Calu3 (cell line): ENCODE results near the gene DPH1. TPM values are rescaled to one million over a fixed set of nuclear protein-coding genes. Genes with fewer than 3 reads are reported as not detected.

Experiments used
- BruUV-seq: library from RNA; stranded (reverse); fragments of 400-500 nt; replicated peaks from 2 replicates; lab custom pipeline; 2021; lab: Mats Ljungman, UMichigan
- CTCF ChIA-PET: fragments of 300-600 bp; sonication (Branson Sonifier 250); formaldehyde crosslinking; loops from one replicate; lab custom pipeline; 2022; ENCODE audit warnings: antibody characterized with exemption; lab: Charles Lee
- DNase-seq: peaks from one replicate; pipeline ENCODE4 v3.0.0; 2022
- H3K27ac Mint-ChIP-seq: one replicate; pipeline ENCODE4 v1.8.0; 2022; ENCODE audit warnings: mixed read lengths; ENCODE audit not compliant: unreplicated experiment
- H3K27me3 Mint-ChIP-seq: one replicate; pipeline ENCODE4 v1.8.0; 2022; ENCODE audit warnings: mixed read lengths; ENCODE audit not compliant: unreplicated experiment
- H3K36me3 Mint-ChIP-seq: one replicate; pipeline ENCODE4 v1.8.0; 2022; ENCODE audit warnings: mild to moderate bottlenecking, moderate library complexity, mixed read lengths; ENCODE audit not compliant: insufficient read depth, unreplicated experiment
- H3K4me1 Mint-ChIP-seq: one replicate; pipeline ENCODE4 v1.8.0; 2022; ENCODE audit warnings: mild to moderate bottlenecking, low read depth, mixed read lengths; ENCODE audit not compliant: unreplicated experiment
- H3K4me3 Mint-ChIP-seq: one replicate; pipeline ENCODE4 v1.8.0; 2022; ENCODE audit warnings: mild to moderate bottlenecking, low read depth, moderate library complexity, mixed read lengths; ENCODE audit not compliant: unreplicated experiment
- H3K9me3 Mint-ChIP-seq: one replicate; pipeline ENCODE4 v1.8.0; 2022; ENCODE audit warnings: low read depth, mixed read lengths; ENCODE audit not compliant: unreplicated experiment
- CTCF ChIP-seq: fragments of 200-600 bp; IDR thresholded peaks from one replicate; pipeline ENCODE4 v1.8.0; 2022; ENCODE audit warnings: antibody characterized with exemption; ENCODE audit not compliant: unreplicated experiment
- intact Hi-C: fragments of 100-400 bp; cut with micrococcal nuclease; formaldehyde crosslinking; loops from one replicate; pipeline ENCODE4 v1.10.0; 2022; ENCODE audit not compliant: unreplicated experiment
- total RNA-seq: library from RNA; stranded (reverse); gene quantifications from 2 replicates; pipeline ENCODE4 v1.2.3, GENCODE V29; 2022

Gene DPH1
- total RNA-seq, 1 experiment from 2014 or later: 24.7 TPM

GRCh38 chr17:2074919-2075318, 45.0 kb downstream of the DPH1 start:
- H3K9me3 Mint-ChIP-seq: no peaks in the 10 kb centered on the region
- CTCF ChIA-PET: no interaction called here
- BruUV-seq: no TSS peak
- no peaks in the 10 kb centered on the region for H3K27me3 Mint-ChIP-seq
- no peak overlapping the region for H3K27ac Mint-ChIP-seq
- TF ChIP-seq CTCF: no peak
- intact Hi-C loops: no loop called here
- no peak for DNase-seq
- H3K4me1 Mint-ChIP-seq: no peaks in the 10 kb centered on the region
- peaks cover 13% of the 10 kb centered on the region for H3K36me3 Mint-ChIP-seq
- H3K4me3 Mint-ChIP-seq: no peak overlapping the region

- no peak for TF ChIP-seq CTCF
- H3K4me3 Mint-ChIP-seq: no peak overlapping the region
- peaks cover 13% of the 10 kb centered on the region for H3K36me3 Mint-ChIP-seq
- intact Hi-C loops: no loop called here
- H3K9me3 Mint-ChIP-seq: no peaks in the 10 kb centered on the region
- no TSS peak for BruUV-seq
- no peak overlapping the region for H3K27ac Mint-ChIP-seq
- H3K27me3 Mint-ChIP-seq: no peaks in the 10 kb centered on the region
- no peaks in the 10 kb centered on the region for H3K4me1 Mint-ChIP-seq
- CTCF ChIA-PET: no interaction called here
- DNase-seq: no peak
These were observed 45.6 kb downstream of the DPH1 start for GRCh38 chr17:2075336-2076086.

- no peak for DNase-seq
- Mint-ChIP-seq H3K4me3 (no peak overlapping the region), H3K9me3 (no peaks in the 10 kb centered on the region), H3K36me3 (peaks cover 13% of the 10 kb centered on the region), H3K27ac (no peak overlapping the region), H3K27me3 (no peaks in the 10 kb centered on the region), H3K4me1 (no peaks in the 10 kb centered on the region)
- intact Hi-C loops: no loop called here
- CTCF ChIA-PET: no interaction called here
- no TSS peak for BruUV-seq
- TF ChIP-seq CTCF: no peak
These were observed 46.4 kb downstream of the DPH1 start for GRCh38 chr17:2076087-2076984.

GRCh38 chr17:2077040-2077439, 47.1 kb downstream of the DPH1 start:
- Mint-ChIP-seq H3K9me3 (no peaks in the 10 kb centered on the region), H3K36me3 (peaks cover 9% of the 10 kb centered on the region), H3K4me1 (no peaks in the 10 kb centered on the region), H3K4me3 (no peak overlapping the region), H3K27ac (no peak overlapping the region), H3K27me3 (no peaks in the 10 kb centered on the region)
- no peak for TF ChIP-seq CTCF
- DNase-seq: no peak
- BruUV-seq: no TSS peak
- CTCF ChIA-PET: no interaction called here
- intact Hi-C loops: no loop called here
